Inflammatory macrophage treated with lipopolysaccharide for 1 hour (primary cell): ENCODE data around the gene NCKAP5.

Experiments
- DNase-seq, 2 donors: peaks; one replicate each; pipeline ENCODE4 v3.0.0-alpha.2; 2020 to 2022

NCKAP5 gene

DNA sequence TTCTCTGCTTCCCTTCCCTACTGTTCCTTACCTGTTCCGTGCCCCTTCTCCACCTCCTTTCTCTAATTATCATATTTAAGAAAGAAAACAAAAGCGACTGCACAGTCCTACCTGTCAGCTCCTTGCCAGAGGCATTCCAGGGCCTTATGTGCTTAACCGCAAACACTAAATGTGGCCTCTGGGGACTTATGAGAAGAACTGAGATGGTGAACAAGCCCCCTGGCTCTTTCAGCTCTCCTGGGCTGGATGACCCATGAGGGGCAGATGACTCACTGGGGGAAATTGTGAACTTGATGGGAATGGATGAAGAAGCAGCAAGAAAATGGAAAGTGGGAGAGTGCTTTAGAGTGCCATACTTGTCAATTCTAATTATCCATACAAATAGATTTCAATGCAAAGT, 792.0 kb downstream of the NCKAP5 start:
- no peak for DNase-seq

DNA sequence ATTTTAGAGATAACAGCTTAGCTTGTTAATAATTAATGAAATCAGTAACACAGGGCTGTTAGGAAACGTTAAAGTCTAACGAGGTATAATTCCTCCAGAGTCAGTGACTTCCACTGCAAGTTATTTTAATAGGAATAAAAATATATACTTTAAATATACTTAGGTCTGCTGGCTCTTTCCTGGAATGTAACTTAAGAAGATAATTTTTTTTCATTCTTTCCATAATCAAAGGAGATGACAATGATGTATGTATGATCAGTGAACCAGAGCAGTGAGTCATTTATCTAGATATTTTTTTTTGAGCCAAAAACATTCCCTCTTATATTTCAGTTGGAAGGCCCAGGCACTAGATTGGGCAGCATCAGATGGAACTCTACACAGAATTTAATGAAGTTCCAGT, 794.1 kb downstream of the NCKAP5 start:
- DNase-seq, result no peak

DNA sequence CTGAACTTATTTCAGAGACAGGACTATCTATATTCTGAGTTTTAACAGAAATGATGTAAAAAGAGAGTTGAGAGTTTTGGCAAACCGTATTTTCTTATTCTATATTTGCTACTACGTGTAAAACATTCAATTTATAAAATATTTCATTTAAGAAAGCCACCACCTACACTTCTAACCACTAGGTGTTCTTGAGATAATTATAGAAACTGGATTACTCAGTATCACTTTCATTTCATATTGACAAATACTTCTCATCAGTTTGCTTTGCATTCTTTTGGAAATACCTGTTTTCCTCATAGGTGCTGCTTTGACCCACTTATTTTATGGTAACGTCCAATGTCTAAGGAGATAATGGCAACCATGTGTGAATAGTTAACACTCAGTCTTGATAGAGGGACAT, 794.9 kb downstream of the NCKAP5 start:
- DNase-seq, result no peak

DNA sequence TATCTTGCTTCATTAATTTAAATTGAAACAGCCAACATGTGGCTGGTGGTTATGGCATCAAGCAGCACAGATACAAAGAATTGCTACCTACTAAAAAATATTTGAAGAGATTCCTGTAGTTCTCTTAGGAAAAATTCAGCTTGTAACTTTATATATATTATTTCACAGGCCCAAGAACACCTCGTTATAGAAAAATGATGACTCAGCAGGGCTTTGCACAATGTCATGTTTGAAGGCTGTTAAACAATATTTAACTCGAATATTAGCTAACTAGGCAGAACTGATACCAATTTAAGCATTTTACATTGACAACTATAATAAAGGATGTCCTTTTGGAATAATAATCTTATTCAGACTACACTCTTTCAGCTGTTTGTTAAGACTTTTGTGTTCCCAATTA, 795.9 kb downstream of the NCKAP5 start:
- no peak for DNase-seq

DNA sequence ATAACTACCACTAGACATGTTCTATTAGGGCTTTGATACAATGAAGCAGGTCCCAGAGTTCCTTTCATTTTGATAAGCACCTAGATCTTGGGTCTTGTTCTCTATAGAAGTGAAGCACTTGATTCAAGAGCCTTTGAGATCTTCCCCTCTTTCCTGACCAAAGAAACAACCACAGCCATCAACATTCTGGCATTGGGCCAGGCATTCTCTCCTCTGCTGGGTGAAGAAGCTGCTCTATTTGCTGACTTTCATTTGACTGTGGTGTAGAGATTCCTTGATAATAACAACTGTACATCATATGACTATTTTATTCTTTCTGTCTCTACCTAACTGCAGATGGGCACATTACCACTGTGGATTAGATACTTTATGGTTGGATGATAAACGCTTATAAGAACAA, 801.7 kb downstream of the NCKAP5 start:
- no peak for DNase-seq

DNA sequence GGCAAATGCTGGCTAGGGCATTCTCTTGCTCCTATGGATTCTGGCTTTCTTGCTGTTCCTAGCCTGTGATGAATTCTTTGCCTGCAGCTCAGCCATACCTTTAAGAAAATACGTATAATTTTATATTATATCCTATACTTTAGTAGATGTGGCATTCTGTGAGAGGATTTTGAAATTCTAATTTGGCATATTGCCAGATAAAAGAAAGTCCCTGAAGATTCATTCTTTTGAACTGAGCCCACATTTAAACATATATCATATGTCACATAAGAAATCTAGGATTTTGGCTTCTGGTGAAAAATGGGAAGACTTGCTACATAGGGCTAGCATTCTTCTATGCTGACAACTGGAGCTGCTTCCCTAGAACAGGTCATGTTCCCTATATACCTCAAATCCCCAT, 806.8 kb downstream of the NCKAP5 start:
- no peak for DNase-seq

DNA sequence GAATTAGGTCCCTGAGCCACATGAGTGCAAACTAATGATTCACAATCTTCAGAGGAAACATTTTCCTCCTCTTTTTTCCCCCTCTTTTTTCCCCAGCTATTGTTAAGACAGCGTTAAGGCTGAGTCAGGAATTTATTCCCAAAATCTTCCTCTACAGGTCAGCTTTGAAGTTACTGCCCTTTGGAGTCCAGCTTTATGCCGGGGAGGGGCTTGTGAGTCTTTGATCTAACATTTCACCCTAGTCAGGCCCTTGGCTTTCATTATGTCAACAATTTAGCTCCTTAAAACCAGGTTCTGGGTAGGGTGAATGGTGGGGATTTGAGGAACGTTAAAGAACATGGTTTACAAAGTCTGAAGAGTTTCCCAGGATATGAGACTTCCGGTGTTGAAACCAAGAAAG, 807.3 kb downstream of the NCKAP5 start:
- no peak for DNase-seq

DNA sequence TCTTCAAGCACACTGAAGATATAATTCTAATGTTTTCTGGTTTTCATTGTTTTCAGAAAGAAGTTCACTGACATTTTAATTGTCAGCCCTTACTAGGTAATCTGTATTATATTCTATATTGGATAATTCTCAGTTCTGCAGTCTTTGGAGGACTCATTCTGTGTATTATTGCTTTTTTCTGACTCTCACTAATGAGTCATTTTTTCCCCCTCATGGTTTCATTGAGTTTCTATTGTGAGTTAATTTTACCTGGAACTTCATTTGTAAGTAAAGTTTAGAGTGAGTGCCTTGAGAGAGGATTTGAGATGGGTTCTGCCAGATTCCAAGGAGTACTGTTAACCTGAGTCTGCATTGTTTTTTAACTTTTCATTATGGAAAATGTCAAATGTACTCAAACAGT, 807.9 kb downstream of the NCKAP5 start:
- DNase-seq, result no peak

DNA sequence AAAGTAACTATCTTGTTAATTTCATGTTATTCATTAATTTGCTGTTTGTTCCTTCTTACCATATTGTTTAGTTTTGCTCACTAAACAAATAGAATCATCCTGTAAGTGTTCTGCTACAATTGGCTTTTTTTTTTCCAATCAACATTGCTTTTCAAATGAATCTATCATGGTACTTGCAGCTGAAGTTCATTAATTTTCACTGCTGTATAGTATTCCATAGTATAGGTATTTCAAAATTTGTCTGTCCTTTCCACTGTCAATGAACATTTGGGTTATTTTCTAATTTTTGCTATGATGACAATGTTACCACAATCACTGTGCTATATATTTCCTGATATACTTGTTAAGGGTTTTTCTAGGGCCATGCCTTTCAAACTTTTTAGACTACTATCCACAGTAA, 809.3 kb downstream of the NCKAP5 start:
- DNase-seq, result no peak

DNA sequence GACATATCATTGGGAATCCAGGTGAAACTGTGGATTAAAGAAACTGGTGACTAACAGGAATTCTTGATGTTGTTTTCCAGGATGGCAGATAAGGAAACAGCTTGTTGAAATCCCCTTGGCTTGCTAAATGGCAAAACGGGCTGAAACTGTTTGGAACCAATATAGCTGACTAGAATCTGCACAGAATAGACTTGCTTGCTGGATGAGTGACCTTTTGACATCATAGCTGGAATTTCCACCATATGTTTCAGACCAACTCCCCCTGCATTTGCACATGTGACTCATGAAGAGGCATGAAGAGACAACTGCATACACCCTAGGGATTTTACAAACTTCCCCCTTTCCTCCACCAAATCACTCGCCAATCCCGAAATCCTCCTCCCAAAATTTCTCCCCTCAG, 810.6 kb downstream of the NCKAP5 start:
- DNase-seq, result no peak

DNA sequence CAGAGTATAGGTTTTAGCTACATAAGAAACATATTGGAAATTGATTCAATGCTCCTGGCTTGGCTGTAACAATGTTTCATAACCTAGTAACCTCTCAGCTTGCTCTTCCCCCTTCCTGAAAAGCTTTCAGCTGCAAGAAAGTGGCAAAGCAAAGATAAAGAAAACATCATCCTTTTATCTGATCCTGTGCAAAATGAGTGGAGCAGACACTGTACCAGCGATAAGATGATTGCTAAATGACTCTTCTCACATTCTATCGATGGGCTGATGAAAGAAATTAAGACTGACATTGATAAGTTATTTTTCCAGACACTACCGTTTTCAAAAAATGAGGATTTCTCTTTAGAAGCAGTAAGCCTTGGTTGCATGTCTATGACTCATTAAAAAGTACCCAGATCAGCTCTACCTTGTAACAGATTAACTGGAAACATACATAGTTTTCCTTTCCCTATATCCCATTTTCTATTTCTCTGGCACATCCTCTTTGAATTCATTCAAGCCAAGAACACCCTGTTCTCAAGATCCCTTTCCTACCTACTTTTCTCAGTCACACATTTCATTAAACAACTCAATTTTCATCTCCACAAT, 811.2 kb downstream of the NCKAP5 start:
- no peak for DNase-seq

DNA sequence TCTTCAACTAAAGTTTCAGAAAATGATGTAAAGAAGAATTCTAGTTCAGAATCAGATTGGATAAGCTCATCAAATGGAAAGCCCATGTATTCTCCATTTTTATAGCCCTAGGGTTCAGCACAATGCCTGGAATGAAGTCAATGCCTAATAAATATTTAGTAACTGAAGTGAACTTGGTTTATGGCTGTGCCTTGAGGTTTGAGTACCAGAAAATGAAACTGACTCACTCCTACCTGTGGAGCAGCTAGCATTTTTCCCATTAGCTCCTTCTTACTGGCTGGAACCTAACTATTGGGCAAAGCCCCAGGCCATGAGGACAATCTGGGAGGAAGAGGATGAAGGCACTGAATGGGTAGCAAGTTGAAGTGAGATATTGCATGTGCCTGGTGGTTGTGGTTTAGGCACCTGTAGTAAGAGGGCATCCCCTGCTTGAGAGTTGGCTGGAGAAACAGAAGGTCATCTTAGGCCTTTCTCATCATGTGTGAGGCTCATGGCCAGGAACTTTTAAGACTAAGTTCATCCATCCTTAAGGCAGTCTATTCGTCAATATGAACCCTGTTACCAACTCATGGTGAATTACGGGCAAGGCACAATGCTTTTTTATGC, 813.3 kb downstream of the NCKAP5 start:
- DNase-seq, result no peak

DNA sequence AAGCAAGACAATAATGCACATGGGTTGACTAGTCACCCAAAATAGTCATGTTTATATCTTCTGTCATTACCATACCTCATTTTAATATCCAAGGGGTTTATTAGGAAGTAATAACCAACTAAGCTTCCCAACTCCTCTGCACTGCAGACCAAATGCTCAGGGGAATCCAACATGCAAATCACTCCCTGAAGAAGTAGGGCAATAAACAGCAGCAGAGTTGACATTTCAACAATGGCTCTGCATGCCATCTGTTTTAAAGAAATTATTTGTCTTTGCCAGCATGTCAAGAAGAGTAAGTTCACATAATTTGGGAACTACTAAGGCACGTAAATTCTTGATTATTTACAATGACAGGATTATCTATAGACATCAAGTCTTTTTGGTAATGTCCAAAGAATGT, 813.9 kb downstream of the NCKAP5 start:
- DNase-seq, result no peak

DNA sequence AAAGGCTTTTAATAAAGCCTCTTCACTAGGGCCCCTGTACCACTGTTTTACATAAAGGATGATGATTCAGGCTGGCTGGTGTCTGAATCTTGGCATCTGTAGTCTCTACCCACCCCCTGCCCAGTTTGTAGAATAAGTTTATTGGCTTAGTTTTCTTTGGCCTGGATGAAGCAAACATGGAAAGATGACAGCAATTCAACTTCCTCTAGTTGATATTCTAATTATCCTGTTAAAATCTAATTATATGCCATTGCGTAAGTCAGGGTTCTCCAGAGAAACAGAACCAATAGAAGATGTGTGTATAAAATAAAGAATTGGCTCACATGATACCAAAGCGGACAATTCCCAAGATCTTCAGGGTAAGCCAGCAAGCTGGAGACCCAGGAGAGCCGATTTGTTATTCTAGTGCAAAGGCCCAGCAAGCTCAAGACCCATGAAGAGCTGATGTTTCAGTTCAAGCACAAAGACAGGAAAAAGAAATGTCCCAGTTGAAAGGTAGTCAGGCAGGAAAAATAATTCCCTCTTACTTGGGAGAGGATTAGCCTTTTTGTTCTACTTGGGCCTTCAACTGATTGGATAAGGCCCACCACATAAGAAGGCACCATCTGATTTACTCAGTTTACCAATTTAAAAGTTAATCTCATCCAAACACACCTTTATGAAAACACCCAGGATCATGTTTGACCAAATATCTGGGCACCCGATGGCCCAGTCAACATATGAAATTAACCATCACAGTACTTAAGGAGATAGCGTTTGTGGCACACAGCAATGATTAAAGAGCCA, 815.6 kb downstream of the NCKAP5 start:
- no peak for DNase-seq

DNA sequence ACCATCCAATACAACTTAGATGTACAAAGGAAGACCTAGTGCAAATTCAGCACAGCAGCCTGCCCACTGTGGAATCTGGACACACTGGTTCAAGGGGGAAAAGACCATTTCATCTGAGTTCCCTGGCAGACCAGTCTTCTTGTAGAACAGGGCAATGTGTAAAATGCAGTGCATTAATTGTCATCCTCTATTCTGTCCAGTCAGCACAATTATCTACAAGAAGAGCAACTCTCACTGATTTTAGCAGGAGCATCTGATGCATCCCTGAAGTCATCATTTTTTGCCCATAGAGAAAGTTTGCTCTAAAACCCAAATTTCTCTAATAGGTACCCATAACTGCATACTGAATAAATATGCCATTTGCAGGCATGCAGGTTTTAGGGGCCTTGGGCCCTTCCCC, 816.4 kb downstream of the NCKAP5 start:
- no peak for DNase-seq

DNA sequence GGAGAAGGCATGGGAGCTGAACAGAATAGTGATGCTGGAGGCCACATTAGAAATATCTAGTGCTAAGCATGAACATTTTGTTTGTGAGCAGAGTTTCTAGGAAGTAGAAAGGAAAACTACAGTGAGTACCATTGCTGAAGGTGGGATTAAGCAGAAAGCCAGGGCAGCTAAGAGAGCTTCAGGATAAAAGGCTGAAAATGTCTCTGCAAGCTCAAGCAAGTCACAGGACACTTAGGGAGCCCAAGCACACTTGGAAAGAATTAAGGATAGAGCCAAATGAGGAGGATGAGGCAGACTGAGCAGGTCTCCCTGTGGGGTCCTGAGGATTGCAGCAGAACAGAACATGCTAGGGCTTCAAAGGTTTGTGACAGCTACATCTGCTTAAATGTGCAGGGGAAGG, 817.7 kb downstream of the NCKAP5 start:
- no peak for DNase-seq

DNA sequence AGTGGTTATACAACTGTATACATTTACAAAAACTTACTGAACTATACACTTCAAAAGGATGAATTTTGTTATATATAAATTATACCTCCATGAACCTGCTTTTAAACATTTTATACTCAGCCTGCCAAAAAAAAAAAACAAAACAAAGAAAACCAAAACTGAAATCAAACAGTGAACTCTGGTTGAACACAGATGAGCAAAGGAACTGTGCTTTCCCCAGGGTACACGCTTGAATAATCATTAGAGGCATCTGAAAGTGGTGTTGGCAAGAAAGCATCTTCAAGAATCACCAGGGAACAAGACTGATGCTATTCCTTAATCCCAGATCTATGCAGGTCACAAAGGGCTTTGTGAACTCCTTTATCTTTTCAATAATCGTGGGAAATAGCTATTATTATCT, 821.2 kb downstream of the NCKAP5 start:
- no peak for DNase-seq

DNA sequence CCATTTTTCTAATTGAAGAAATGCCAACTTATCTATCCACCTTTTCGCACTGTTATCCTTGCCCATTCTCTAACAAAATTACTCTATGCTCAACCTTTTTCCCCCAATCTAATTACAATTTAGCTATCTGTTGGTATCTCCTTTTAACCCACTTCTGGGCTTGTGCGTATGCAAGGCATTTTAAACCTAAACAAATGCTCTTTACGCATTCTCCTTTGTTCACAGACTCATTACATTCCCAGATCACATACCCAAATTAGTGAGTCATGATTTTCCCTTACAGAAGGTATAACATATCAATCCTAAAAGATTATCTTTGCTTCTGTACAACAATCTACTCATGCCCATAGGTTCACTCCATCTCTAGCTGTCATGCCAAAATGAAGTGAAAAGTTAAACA, 826.5 kb downstream of the NCKAP5 start:
- no peak for DNase-seq

DNA sequence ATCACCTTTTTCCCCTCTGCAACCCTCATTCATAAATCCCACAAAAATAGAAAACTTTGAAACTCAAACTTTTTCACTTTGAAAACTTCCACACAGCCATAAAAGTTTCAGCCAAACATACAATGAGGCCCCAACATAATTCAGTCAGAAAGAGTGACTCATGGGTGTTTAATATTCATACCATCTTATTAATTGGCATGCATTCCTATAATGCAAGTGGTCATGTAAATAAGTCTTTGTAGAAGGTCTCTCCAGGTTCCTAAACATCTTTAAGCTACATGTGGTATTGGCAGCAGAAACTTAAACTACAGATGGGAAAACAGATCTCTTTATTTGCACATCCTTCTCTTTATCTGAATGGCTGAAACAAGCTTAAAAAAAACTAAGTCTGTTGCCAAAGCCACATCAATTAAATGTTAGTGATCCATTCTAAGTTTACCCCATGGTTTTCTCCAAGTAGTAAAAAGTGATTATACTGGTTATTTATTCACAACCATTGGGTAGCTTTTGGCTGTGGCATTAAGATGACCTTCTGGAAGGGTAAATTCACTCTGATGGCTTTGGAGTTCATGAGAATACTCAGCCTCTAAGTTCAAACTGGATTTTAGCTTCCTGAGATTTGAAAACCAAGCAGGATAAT, 828.1 kb downstream of the NCKAP5 start:
- DNase-seq, result no peak

DNA sequence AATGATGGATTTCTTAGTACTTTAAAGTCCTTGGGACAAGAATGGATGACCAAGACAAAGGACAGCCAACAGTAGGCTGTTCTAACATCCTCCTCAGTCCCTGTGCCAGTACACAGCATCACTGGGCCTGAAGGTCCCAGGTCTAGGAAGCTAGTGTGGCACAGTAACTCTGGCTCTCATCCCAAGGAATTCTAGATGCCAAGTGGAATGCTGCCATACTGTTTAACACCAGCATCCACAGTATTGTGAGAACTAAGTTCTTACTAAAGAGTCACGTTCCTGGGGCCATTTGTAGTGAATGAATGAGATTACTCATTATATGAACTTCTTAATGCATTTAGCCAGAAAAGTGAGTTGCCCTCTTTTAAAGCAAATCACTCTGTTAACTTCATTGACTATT, 830.0 kb downstream of the NCKAP5 start:
- DNase-seq, result no peak

DNA sequence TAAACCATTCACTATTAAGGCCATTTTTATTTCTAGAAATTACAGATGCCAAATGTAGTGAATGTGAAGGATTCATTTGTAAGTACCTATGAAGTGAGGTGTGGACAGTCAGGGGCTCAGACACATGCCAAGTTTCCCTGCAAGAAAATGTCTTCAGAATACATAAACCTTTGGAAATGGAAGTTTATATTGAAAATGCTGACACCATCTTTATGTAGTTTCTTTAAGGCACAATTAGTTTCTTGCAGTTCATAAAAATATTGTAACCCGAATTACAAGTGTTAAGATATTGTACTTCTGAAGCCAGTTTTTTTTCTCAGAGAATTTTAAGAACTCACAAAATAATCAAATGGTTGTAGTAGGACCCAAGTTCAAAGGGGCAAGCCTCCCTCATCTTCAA, 832.2 kb downstream of the NCKAP5 start:
- no peak for DNase-seq

DNA sequence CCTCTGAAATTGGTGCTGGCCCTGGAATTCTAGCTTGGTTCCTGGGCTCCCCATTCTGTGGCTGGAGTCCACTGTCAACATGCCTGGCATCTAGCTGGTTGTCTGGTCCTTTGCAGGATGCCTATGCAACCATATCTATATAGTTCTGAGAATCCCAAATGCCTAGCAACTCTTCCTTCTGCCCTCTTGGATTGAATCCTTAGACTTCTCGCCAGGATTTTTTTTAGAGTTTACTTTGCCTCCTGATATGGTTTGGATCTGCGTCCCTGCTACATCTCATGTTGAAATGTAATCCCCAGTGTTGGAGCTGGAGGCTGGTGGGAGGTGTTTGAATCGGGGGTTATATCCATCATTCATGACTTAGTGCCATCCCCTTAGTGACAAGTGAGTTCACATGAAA, 833.3 kb downstream of the NCKAP5 start:
- no peak for DNase-seq

DNA sequence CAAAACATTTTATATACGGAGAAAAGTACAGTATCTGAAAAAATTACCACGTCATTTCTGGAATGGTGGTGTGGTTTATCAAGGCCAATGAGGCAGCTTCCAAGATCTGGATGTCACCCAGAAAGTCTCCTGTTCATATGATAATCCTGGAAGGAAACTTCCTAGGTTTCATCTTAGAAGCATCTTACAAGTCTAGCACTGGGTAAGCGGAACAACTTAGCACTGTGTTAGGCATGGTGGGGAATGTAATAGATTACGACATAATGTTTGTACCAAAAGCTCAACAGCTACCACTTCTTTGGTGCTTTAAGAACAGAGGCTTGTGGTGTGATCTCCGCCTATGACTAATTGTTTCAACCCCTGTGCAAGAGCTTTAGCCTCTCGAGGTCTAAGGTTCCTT, 835.2 kb downstream of the NCKAP5 start:
- no peak for DNase-seq

DNA sequence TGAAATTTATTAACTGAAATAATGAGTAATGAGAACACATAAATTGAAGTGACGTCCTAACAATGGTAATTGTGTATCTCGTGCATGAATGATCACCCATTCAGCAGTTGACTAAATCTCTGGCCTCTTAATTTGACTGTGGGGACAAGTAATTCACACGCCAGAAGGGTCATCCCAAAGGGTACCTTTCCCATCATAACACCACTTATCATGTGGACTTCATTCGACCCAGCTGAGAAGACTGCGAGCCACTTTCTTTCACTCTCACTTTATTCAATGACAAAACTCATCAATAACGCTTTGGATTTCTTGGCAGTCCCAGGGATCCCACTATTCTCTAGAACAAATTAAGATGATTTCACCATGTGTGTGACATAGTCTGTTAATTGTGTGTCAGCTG, 835.6 kb downstream of the NCKAP5 start:
- DNase-seq, result no peak
